Retina (tissue), 1 donor: ENCODE results near the gene TEX51.

Experiments used
- DNase-seq: peaks from one replicate; pipeline ENCODE4 v3.0.0-alpha.2; 2016

The TEX51 gene

DNA sequence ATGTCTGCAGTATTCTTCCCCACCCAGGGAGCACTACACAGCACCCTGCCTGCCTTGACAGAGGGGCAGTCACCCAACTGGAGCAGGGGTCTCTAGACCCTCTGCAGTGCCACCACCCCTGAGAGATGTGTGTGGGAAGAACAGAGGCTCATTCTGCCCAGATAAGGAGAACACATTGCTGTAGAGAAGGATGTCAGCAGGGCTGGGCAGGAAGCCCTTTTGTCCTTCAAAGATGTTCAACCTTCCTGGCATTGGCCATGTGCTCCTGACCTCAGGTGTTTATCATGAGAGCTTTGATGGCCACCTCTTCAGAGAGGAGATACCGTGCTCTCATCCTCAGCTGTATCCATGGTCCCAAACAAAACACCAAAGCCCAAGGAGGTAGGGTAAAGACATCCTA lies 4.6 kb upstream of the TEX51 start:
- DNase-seq = no peak

DNA sequence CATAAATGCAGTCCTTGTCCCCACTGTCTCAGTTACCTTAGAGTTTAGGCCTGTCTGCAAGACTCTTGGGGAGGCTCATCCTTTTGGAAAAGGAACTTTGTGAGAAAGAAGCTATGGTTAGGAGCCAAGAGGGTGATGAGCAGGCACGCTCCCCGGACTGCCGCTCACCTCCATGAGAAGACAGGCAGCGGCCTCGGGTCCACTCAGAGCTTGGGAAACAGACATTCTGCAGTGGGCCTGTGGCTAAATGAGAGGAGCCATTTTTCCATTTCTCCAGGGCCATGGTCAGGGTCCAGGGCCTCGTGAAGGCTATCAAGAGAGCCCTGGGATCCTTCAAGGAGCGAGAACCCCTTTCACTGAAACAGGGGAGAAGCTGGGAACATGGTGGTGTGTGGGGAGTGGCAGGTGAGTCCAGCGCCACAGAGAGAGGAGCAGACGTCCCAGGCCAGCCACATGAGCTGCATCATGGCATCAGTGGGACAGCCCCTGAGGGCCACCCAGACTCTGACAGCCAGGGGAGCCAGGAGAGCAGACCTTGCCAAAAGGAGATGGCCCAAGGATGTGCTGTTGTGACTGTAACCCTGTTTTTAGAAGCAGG lies 4.0 kb upstream of the TEX51 start:
- DNase-seq = no peak

DNA sequence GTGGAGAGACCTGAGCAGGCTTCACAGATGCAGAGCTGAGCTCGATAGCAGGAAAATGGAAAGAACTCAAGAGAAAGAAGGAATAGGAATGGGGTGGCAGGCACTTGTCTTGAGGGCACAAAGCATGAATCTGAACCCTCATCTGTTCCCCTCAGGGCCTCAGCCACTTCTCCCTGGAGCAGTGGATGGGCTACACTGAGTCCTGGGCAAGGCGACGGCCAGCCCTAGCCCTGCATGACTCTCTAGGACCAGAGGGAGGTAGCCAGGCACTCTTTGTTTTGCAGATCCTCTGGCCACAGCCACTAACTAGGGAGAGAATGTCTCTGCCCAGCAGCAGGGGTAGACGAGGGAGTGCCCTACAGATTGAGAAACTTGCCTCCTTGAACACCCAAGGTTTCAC lies 3.4 kb upstream of the TEX51 start:
- DNase-seq = no peak

DNA sequence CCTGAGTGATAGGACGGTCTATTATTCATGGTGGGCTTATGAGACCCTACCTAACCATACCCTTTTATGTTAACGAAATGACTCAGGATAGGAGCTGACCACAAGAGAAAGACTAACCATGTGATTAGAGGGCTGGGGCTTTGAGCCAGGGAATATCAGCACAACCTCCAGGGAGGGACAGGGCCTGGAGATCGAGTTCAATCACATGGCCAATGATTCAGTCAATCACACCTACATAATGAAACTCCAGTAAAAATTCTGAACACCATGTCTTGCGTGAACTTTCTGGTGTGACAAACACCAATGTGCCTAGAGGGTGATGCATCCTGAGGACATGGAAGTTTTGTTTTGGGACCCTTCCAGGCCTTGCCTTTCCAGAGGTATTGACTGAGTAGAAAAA lies 2.2 kb upstream of the TEX51 start:
- DNase-seq = no peak

DNA sequence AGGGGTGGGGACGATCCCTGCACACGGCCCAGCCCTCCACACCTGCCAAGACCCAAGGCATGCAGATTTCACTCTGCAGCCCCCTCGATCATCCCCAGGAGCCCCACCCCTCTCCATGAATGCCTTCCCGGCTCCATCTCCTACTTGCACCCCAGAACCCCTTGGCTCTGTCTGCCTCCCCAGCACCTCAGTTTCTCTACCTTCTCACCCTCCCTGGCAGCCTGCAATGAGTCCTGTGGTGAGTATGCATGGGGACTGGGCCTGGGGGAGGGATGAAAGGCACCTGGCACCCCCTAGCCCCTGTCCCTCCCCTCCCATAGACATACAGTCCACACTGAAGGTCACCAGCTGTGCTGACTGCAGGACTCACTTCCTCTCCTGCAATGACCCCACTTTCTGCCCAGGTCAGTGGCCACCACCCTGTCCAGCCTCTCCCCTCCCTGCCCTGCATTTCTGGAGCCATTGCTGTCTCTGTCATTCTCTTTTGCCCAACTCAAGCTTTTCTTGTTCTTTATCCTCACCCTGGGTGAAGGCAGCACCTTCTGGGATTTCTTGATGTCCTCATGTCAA lies 1.0 kb downstream of the TEX51 start:
- DNase-seq = no peak

DNA sequence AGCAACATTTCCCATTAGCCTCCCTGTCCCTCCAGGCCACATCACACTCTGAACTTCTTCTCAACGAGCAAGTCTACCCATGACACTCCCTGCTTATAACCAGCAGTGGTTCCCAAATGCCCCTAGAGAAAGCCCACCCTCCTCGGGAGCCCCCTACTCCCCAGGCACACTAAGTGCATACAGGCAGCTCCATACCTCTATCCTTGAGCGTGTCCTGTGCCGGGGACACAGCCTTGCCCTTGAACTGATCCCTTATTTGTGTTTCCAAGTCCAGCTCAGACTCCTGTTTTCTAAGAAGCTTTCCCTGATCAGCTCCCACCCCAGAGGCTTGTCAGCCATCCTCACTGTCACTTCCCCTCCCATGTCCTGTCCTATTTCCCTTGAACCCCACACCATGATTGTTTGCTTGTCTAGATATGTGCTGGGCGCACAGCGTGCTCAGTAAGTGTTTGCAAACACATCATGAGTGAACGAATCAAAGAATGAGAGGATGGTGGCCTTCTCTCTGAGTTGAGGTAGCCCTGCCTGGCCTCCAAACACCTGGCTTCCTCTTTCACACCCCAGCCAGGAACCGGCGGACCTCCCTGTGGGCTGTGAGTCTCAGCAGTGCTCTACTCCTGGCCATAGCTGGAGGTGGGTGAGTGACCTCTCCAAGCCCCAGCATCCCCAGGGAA lies 2.1 kb downstream of the TEX51 start:
- no peak for DNase-seq

DNA sequence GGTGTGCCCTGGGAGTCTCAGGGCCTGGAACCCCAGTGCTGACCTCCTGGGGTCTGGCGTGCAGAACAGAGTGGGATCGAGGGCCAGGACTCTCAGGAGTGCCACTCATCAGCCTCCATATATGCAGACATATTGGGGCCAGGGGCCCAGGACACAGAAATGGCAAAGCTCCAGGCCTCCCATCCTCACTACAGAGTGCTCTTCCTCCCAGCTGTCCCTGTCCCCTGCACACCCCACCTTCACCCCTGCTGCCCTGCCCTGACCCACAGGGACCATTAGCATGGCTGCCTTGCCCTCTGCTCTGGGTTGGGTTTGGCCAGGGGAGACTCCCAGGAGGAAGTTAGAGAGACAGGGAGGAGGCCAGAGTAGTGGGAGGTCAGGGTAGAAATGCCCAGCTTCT lies 2.8 kb downstream of the TEX51 start:
- no peak for DNase-seq

DNA sequence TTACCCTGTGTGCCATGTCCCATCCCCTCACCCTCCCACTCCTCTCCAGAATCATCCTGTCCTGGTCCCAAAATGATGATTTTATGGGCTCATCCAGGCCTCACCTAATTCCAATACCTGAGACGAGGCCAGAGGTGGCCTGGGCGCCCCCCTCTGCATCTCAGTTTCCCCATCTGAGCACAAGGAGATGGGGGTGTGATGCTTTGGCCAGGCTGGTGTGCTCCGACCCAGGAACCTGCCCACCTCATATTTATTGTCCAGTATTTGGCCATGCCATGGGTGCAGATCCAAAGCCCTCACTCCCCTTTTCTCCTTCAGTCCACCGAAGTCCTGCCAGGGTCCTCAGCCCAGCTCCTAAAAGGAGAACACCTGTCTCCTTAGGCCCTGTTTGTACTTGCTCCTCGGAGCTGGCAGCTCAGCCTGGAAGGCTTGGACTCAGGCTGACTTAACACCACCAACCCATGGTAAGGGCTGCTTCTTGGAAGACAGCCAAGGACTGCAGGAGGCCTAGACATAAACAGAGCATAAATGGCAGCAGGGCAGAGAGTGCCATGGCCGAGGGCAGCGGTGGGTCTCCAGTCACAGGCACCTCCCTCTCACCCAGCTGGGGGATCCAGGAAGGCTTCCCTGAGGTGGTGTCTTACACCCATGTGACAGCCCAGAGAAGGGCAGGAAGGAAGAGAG lies 3.6 kb downstream of the TEX51 start:
- no peak for DNase-seq

DNA sequence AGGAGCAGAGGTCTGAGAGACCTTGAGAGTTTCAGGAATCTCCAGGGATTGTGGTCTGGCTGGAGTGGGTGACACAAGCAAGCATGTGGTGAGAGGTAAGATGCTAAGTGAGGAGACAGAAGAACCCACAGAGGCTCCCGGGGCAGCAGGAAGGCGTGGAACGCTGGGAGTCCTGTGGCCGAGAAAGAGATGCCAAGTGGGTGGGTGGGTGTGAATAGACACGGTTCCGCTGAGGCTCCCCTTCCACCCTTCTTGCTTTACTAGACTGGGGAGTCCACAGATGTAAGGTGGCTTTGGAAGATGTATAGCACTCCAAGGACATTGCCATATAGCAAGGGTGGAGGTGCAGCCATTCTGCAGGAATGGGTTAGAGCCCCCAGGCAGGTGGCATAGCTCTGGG lies 4.2 kb downstream of the TEX51 start:
- no peak for DNase-seq

DNA sequence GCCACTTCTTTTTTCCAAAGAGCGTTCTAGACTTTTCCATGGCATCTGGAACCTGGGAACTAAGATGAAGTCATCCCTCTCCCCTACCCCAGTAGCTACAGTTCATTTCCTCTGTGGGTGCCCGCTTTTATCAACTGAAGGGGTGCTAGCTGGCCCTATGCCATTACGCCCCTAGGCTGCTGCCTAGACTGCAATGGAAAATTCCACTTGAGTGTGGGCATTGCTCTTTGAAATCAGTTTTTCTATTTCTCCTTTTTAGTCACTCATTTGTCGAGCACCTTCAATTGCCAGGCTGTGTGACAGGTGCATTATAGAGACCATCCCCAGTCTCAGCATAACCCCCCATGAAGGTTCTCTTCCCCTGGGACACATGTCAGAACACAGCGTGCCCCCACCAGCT lies 7.3 kb downstream of the TEX51 start:
- no peak for DNase-seq

DNA sequence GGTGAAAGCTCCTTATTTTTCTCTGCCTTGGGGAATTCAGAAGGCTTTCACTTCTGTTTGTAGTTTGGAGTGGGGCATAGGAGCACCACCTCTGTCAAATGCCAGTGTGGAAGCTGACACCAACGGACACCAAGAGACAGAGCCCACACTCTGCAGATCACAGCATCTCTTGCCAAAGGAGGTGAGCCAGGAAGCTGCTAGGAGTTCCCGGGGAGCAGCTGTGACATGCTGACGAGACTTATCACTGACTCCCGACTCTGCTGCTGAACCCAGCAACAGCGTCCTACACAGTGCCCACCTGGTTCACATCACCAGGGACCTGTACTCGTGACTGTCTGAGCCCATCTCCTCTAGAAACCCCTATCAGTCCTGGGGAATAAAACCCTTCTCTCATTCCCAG lies 8.1 kb downstream of the TEX51 start:
- DNase-seq = no peak

DNA sequence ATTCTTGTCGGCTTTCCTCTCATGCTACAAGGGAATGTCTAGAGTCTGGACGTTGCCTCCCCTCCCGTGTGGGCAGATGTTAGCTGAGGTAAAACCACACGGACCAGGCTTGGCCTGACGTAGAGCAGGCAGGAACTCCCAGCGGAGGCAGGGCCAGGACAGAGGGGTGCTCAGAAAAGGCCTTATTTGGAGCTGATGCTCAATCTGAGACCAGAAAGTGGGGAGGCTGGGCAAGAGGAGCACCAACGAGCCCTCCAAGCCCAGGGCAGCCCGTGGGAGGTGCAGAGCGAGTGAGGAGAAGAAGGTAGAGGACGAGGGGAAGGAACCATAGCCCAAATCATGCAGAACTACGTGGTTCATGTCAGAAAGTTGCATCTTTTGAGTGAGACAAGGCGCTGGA lies 9.0 kb downstream of the TEX51 start:
- no peak for DNase-seq

DNA sequence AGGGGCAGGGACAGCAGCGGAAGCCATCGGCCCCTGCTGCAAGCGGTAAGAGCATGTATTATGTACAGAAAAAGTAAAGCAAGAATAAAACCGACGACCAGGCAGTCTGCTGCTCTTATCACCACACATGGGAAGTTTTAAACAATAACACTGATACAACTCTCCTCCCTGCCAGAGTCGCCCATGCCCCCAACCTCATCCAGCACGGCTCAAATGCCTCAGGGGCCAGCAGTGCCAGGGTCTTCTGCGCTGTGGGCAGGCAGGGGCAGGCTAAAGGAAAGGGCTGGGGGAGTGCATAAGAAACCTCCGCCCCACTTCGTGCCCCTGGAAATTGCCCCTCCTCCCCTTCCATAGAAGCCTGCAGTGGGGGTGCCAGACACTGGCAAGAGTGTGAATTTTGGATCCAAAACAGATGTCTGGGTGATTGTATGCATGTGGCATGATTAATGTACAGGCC lies 10.1 kb downstream of the TEX51 start:
- DNase-seq = no peak

DNA sequence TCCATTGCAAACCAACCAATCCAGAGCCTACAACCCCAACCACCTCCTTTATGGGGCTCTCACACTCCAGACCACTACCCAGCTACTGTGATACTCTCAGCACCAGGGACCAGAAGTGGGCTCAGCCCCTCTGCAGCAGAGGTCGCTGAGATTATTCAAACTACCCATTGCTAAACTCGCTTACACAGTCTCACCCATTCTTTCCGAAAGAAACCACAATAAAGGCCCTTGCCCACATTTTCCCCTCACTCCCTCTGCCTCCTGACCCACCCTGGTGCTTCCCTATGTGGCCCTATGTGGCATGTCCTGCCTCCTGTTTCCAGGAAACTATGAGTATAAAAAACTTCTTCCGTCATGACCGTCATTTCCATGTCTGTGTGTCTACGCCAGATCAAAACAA lies 10.7 kb downstream of the TEX51 start:
- no peak for DNase-seq

DNA sequence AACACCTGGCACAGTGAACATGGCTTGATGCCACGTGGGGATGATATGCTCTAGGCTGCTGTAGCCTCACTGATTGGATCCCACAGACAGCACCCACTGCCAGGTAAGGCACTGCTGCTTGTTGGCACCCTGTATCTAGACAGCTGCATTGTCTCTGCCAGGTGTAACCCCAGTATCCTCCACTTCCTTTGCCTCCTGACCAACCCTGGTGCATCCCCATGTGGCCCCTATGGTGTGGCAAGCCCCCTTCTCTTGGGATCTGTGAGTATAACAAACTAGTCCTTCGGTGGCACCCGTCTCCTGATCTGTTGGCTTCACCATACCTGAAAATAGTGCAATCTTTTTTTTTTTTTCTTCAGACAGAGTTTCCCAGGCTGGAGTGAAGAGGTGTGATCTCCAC lies 11.1 kb downstream of the TEX51 start:
- DNase-seq = no peak

DNA sequence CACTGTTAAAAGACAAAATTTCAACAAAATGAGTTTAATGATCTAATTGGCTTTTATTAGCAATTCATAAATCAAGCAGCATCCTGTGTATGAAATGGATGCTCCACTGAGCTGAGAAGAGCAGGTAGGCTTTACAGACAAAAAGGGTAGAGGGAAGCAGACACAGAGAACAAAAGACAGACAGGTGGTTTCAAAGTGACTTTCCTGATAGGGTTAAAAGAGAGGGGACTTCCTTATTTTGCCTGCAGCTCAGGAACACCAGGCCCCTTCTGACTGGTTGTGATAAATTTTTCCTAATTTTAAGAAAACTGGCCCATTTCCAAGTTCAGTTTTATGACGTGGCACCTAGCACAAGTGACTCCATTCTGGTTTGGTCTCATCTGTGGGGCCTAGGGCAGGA lies 11.9 kb downstream of the TEX51 start:
- no peak for DNase-seq

DNA sequence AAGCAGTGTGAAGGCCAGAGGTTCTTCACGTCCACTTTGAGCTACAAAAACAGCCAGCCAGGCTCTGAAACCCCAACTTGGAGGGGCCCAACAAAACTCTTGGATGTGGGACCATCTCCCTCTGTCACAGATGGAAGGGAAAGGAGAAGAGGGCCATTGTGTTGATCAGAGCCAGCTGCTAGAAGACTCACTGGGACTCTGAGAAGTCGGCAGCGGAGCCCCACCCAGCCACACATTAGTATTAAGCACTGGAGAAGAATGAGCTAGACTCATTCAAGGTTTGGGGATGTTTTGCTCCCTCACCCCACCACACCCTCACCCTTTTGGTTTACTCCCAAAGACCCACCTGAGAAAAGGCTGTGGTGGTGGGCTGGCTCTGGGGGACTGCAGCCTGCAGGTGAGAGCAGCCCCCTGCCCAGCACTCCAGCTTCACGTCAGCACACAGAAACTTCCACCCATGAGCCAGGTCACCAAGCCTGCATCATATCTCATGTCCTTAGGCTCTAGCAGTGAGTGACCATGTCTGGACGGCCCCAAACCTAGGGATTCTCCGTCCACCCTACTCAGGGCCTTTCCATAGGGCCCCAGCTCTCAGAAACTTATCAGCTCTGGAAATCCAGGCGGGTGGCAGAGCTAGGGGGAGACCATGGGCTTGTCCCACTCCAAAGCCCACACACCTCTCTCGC lies 12.6 kb downstream of the TEX51 start:
- no peak for DNase-seq

DNA sequence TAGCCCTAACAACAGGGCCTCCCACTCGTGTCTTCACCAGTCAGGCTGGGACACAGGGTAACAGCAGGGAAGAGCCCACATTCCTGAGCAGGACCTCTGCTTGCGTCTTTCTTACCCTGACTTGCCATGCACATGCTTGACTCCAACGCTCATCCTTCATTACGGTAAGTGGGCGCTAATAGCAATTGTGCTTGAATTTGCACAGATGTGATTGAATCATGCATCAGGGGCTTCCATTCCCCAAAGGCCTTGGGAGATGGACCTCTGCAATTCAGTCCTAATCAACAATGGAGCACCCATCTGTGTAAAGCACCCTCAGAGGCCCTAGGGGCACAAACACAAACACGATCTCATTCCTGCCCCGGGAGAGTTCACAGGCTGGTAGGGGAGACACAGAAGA lies 13.5 kb downstream of the TEX51 start:
- DNase-seq = no peak

DNA sequence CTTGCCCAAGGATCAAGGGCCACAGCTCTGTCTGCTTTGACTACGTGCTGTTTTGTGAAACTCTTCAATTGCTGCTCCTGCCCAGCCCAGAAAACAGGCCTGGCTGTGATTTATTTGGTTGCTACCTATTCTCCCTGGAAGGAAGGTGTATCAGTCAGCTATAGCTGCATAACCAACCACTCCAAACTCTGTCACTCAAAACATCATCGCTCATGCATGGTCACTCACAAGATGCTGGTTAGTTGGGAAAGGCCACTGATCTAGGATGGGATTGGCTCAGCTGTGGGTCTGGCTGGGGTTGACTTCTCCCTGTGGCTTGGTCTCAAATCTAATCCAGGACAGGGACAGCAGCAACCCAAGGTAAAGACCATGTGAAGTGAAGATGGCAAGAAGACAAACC lies 14.6 kb downstream of the TEX51 start:
- DNase-seq = no peak

DNA sequence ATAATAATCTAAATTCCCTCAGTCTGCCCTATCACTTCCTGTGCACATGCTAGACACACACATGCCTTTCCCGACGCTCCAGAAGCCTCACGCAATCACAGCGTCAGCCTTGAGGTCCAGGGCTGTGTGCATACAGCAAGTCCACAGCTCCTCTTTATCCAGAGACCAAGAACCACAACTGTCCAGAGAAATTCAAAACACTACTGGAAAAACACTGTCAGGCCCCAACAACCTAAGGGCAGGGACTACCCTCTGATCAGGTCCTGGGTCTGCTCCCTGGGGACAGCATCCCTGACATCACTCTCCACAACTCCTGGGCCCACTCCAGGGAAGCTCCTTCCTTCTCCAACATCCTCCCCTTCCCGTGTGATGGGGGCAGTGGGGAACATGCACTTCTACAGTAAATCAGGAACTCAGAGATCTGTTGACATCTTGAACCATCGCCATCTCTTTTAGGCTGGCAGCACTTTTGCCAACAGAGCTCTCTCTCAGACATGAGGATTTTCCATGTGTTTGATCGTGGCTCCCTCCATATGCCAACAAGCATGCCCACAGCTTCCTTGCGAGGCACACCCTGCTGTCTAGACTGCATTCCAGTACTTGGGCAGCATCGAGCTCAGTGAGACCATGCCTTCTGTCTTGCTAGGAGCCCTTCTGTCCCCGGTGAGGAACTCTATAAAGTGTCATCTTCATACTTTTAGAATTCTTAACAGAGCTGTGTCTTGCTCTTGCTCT lies 15.4 kb downstream of the TEX51 start:
- DNase-seq = no peak

DNA sequence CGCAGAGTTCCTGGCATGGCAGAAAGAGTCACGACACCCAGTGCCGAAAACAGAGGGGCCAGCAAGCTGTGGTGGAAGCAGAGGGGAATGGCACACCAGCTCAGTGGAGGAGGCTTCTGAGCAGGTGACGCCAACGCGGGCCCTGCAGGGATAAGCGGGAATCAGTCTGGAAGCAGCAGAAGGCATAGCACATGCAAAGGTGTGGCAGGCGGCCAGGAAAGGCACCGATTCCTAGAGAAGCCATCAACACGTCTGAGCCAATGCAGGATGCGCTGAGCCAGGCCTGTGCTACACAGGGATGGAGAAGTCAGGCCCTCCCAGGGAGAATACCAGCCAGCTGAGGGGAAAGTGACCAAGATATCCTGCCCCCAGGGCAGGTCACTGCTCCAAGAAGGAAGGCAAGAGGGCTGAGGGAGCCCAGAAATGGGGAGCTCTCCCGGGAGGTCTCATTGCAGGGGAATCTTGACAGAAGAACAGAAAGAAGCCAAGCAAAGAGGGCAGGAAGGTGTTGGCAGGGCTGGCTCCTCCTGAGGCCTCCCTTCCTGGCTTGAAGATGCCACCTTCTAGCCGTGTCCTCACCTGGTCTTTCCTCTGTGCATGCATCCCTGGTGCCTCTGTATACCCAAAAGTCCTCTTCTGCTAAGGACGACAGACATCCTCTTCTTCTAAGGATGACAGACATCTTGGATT lies 16.3 kb downstream of the TEX51 start:
- no peak for DNase-seq

DNA sequence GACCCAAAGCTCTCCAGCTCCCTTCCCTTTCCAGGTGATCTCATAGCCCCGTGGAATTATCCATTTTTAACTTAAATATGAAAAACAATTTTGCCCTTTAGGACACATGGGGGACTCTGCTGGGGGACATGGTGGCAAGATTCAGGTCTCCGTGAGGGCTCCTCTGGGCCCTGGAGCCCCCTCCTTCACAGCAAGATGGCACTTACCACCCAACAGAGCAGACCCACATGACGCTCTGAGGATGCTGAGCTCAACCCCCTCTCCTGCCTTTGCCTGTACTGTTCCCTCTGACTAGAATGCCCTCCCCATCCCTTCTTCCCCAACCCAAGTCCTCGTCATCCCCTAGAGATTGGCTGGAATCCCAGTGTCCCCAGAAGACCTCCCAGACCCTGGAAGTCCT lies 17.2 kb downstream of the TEX51 start:
- DNase-seq = no peak
